ENCODE results near the gene SRPK2.

The SRPK2 gene

DNA sequence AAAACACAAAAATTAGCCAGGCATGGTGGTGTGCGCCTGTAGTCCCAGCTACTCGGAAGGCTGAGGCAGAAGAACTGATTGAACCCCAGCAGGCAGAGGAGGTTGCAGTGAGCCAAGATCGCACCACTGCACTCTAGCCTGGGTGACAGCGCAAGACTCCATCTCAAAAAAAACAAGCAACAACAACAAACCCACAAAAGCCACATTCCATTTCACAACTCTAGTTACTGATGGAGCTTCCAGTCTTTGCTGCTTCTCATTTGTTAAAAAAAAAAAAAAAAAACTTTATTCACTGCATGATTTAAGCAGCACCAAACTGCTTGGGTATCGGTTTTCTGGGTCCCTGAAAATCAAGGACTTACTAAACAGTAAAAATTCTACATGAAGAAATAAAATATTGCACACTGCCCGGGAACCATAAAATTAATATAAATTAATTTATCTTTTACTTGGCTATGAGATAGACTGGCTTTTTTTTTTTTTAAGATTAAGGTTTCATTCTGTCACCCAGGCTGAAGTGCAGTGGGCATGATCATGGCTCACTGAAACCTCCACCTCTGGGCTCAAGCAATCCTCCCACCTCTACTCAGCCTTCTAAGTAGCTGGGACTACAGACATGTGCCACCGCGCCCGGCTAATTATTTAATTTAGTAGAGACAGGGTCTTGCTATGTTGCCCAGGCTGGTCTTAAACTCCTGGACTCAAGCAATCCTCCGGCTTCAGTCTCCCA lies 42.0 kb downstream of the SRPK2 start (continued):
- TF ChIP-seq, protein P1, sequence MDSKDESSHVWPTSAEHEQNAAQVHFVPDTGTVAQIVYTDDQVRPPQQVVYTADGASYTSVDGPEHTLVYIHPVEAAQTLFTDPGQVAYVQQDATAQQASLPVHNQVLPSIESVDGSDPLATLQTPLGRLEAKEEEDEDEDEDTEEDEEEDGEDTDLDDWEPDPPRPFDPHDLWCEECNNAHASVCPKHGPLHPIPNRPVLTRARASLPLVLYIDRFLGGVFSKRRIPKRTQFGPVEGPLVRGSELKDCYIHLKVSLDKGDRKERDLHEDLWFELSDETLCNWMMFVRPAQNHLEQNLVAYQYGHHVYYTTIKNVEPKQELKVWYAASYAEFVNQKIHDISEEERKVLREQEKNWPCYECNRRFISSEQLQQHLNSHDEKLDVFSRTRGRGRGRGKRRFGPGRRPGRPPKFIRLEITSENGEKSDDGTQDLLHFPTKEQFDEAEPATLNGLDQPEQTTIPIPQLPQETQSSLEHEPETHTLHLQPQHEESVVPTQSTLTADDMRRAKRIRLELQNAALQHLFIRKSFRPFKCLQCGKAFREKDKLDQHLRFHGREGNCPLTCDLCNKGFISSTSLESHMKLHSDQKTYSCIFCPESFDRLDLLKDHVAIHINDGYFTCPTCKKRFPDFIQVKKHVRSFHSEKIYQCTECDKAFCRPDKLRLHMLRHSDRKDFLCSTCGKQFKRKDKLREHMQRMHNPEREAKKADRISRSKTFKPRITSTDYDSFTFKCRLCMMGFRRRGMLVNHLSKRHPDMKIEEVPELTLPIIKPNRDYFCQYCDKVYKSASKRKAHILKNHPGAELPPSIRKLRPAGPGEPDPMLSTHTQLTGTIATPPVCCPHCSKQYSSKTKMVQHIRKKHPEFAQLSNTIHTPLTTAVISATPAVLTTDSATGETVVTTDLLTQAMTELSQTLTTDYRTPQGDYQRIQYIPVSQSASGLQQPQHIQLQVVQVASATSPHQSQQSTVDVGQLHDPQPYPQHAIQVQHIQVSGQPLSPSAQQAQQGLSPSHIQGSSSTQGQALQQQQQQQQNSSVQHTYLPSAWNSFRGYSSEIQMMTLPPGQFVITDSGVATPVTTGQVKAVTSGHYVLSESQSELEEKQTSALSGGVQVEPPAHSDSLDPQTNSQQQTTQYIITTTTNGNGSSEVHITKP (tag by site-specific recombination; IDR thresholded peaks at IDR 0.05), result peak; percentile 36

DNA sequence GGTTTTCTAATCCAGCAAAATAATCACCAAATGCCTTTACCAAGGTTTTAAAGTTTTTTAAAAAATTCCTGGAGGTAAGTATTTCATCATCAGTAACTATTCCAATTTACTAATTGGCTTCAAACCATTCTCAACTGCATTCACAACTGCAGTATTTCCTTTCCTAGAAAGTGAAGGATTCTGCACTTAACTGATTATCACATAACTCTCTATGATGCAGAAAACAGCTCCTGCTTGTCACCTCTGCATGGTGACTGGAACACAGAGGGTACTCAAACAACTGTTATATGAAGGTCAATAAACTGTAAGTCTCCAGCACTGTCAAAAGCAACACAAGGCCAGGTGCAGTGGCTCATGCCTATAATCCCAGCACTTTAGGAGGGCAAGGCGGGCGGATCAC lies 42.6 kb downstream of the SRPK2 start:
- no peak overlapping the region for H3K27ac ChIP-seq (ENCODE audit: extremely low read depth, low read depth, low read length)
- TF ChIP-seq, protein P2, sequence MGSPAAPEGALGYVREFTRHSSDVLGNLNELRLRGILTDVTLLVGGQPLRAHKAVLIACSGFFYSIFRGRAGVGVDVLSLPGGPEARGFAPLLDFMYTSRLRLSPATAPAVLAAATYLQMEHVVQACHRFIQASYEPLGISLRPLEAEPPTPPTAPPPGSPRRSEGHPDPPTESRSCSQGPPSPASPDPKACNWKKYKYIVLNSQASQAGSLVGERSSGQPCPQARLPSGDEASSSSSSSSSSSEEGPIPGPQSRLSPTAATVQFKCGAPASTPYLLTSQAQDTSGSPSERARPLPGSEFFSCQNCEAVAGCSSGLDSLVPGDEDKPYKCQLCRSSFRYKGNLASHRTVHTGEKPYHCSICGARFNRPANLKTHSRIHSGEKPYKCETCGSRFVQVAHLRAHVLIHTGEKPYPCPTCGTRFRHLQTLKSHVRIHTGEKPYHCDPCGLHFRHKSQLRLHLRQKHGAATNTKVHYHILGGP (tag by site-specific recombination; IDR thresholded peaks at IDR 0.05), result peak; percentile 90
- TF ChIP-seq ZNF558 (tag by site-specific recombination; IDR thresholded peaks at IDR 0.05) (no peak), ZNF184 (tag by site-specific recombination; IDR thresholded peaks at IDR 0.05) (0 out of 2 replicates have a peak, but pooled peaks have one; percentile 11)
- TF ChIP-seq, protein P3, sequence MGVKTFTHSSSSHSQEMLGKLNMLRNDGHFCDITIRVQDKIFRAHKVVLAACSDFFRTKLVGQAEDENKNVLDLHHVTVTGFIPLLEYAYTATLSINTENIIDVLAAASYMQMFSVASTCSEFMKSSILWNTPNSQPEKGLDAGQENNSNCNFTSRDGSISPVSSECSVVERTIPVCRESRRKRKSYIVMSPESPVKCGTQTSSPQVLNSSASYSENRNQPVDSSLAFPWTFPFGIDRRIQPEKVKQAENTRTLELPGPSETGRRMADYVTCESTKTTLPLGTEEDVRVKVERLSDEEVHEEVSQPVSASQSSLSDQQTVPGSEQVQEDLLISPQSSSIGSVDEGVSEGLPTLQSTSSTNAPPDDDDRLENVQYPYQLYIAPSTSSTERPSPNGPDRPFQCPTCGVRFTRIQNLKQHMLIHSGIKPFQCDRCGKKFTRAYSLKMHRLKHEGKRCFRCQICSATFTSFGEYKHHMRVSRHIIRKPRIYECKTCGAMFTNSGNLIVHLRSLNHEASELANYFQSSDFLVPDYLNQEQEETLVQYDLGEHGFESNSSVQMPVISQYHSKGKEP (tag by site-specific recombination; IDR thresholded peaks at IDR 0.05), result peak; percentile 78
- TF ChIP-seq, protein P4, sequence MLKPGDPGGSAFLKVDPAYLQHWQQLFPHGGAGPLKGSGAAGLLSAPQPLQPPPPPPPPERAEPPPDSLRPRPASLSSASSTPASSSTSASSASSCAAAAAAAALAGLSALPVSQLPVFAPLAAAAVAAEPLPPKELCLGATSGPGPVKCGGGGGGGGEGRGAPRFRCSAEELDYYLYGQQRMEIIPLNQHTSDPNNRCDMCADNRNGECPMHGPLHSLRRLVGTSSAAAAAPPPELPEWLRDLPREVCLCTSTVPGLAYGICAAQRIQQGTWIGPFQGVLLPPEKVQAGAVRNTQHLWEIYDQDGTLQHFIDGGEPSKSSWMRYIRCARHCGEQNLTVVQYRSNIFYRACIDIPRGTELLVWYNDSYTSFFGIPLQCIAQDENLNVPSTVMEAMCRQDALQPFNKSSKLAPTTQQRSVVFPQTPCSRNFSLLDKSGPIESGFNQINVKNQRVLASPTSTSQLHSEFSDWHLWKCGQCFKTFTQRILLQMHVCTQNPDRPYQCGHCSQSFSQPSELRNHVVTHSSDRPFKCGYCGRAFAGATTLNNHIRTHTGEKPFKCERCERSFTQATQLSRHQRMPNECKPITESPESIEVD (tag by site-specific recombination; IDR thresholded peaks at IDR 0.05), result peak; percentile 71

DNA sequence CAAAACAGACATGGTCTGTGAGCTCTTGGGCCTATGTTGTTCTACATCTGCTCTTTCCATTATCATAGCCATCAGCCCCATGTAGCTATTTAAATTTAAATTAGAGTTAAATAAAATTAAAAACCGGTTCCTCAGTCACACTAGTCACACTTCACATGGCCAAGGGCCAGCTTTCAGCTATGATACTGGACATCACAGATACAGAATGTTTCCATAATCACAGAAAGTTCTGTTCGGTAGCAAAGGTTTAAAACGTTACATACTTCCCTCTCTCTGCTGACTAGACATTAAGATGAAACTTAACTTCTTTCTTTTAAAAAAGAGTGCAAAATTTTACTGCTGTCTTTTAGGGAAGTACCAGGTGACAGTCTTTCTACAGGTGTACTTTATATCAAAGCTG lies 43.0 kb downstream of the SRPK2 start:
- TF ChIP-seq, protein P5, sequence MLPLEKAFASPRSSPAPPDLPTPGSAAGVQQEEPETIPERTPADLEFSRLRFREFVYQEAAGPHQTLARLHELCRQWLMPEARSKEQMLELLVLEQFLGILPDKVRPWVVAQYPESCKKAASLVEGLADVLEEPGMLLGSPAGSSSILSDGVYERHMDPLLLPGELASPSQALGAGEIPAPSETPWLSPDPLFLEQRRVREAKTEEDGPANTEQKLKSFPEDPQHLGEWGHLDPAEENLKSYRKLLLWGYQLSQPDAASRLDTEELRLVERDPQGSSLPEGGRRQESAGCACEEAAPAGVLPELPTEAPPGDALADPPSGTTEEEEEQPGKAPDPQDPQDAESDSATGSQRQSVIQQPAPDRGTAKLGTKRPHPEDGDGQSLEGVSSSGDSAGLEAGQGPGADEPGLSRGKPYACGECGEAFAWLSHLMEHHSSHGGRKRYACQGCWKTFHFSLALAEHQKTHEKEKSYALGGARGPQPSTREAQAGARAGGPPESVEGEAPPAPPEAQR (tag by site-specific recombination; IDR thresholded peaks at IDR 0.05), result no peak
- no peak for TF ChIP-seq ZNF19 (tag by site-specific recombination; IDR thresholded peaks at IDR 0.05; ENCODE audit: low read depth)
- TF ChIP-seq YY1 (tag by site-specific recombination; IDR thresholded peaks at IDR 0.05), result no peak
- TF ChIP-seq, protein P6, sequence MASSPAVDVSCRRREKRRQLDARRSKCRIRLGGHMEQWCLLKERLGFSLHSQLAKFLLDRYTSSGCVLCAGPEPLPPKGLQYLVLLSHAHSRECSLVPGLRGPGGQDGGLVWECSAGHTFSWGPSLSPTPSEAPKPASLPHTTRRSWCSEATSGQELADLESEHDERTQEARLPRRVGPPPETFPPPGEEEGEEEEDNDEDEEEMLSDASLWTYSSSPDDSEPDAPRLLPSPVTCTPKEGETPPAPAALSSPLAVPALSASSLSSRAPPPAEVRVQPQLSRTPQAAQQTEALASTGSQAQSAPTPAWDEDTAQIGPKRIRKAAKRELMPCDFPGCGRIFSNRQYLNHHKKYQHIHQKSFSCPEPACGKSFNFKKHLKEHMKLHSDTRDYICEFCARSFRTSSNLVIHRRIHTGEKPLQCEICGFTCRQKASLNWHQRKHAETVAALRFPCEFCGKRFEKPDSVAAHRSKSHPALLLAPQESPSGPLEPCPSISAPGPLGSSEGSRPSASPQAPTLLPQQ (tag by site-specific recombination; IDR thresholded peaks at IDR 0.05), result no peak
- TF ChIP-seq KLF7 (tag by site-specific recombination; IDR thresholded peaks at IDR 0.05; ENCODE audit: borderline replicate concordance), result no peak
- TF ChIP-seq, protein P7, sequence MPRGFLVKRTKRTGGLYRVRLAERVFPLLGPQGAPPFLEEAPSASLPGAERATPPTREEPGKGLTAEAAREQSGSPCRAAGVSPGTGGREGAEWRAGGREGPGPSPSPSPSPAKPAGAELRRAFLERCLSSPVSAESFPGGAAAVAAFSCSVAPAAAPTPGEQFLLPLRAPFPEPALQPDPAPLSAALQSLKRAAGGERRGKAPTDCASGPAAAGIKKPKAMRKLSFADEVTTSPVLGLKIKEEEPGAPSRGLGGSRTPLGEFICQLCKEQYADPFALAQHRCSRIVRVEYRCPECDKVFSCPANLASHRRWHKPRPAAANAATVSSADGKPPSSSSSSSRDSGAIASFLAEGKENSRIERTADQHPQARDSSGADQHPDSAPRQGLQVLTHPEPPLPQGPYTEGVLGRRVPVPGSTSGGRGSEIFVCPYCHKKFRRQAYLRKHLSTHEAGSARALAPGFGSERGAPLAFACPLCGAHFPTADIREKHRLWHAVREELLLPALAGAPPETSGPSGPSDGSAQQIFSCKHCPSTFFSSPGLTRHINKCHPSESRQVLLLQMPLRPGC (tag by site-specific recombination; IDR thresholded peaks at IDR 0.05), result no peak
- no peak for TF ChIP-seq TCF7L2 (IDR thresholded peaks at IDR 0.05; ENCODE audit: borderline replicate concordance, low read depth, low read length)
- TF ChIP-seq ZNF664 (tag by site-specific recombination; IDR thresholded peaks at IDR 0.05), result 0 out of 2 replicates have a peak, but pooled peaks have one; percentile 45
- no peak overlapping the region for H3K27ac ChIP-seq (ENCODE audit: extremely low read depth, low read depth, low read length)
- no peaks in the 10 kb centered on the region for H3K9me3 ChIP-seq (ENCODE audit: control insufficient read depth, insufficient read depth, low read depth, low read length)
- ChIA-PET CTCF (interaction anchor here (1.4 kb wide), 1 partner anchor 15 kb away, joined by 8 read pairs; no protein-coding TSS in a partner anchor), POLR2A (interaction anchor here (0.7 kb wide), 1 partner anchor 17 kb away, joined by 5 read pairs; no protein-coding TSS in a partner anchor)
- H3K4me1 ChIP-seq (ENCODE audit: control insufficient read depth, insufficient read depth, low read length), result peaks cover 11% of the 10 kb centered on the region
- H3K36me3 ChIP-seq (ENCODE audit: control insufficient read depth in 2 of 2, insufficient read depth in 1 of 2, low read length in 2 of 2), result no peaks in the 10 kb centered on the region
- no peak overlapping the region for H3K4me3 ChIP-seq (ENCODE audit: low read depth, low read length)

More for the DNA sequence above, 42.6 kb downstream of the SRPK2 start:
- Histone ChIP-seq H3K4me1 (ENCODE audit: control insufficient read depth, insufficient read depth, low read length) (peaks cover 11% of the 10 kb centered on the region), H3K4me3 (ENCODE audit: low read depth, low read length) (no peak overlapping the region), H3K9me3 (ENCODE audit: control insufficient read depth, insufficient read depth, low read depth, low read length) (no peaks in the 10 kb centered on the region), H3K36me3 (ENCODE audit: control insufficient read depth in 2 of 2, insufficient read depth in 1 of 2, low read length in 2 of 2) (no peaks in the 10 kb centered on the region)
- CTCF ChIA-PET, result interaction anchor here (1.4 kb wide), 1 partner anchor 15 kb away, joined by 8 read pairs; no protein-coding TSS in a partner anchor
- POLR2A ChIA-PET, result no interaction called here

Measured in HEK293 (cell line).